HG03064 (cell line): ENCODE results near the gene KIF1A.
"Not testable (repeated sequence)": the region's sequence is repeated elsewhere in the genome, so short reads cannot be mapped to it uniquely, and the experiment has no call there.

Experiments
- ATAC-seq: cut with Tn5 transposase; IDR thresholded peaks from one replicate; pipeline ENCODE4 v1.9.1; 2021; ENCODE audit warnings: low read depth; ENCODE audit not compliant: unreplicated experiment

KIF1A gene

GRCh38 chr2:240691631-240692420, 128.2 kb downstream of the KIF1A start, which contains the start of gene AQP12A:
Gene AQP12A (plus strand): TSS chr2:240691866. CDS start chr2:240691914, 48 bp downstream.
- not testable (repeated sequence) for ATAC-seq

GRCh38 chr2:240691075-240691427, 129.0 kb downstream of the KIF1A start:
- not testable (repeated sequence) for ATAC-seq

GRCh38 chr2:240690421-240691074, 129.5 kb downstream of the KIF1A start:
- ATAC-seq, result not testable (repeated sequence)

- ATAC-seq, result no peak
Measured at GRCh38 chr2:240689975-240690374, 130.0 kb downstream of the KIF1A start.

- ATAC-seq, result no peak
Measured at GRCh38 chr2:240688553-240688919, 131.5 kb downstream of the KIF1A start.

- no peak for ATAC-seq
Measured at GRCh38 chr2:240687741-240688552, 132.1 kb downstream of the KIF1A start.

- ATAC-seq, result no peak
Measured at GRCh38 chr2:240687045-240687740, 132.8 kb downstream of the KIF1A start.

- ATAC-seq, result no peak
Measured at GRCh38 chr2:240686460-240686859, 133.6 kb downstream of the KIF1A start.

GRCh38 chr2:240685771-240686371, 134.1 kb downstream of the KIF1A start:
- no peak for ATAC-seq

GRCh38 chr2:240683980-240684728, 135.9 kb downstream of the KIF1A start:
- not testable (repeated sequence) for ATAC-seq

GRCh38 chr2:240683329-240683979, 136.6 kb downstream of the KIF1A start:
- ATAC-seq, result not testable (repeated sequence)

- not testable (repeated sequence) for ATAC-seq
Measured at GRCh38 chr2:240682431-240683224, 137.4 kb downstream of the KIF1A start, which contains the start of gene AQP12B. Gene AQP12B (minus strand): TSS chr2:240682885. CDS start chr2:240682837, 48 bp downstream.

GRCh38 chr2:240680185-240680584, 139.8 kb downstream of the KIF1A start:
- not testable (repeated sequence) for ATAC-seq

GRCh38 chr2:240678909-240679308, 141.1 kb downstream of the KIF1A start:
- ATAC-seq, result not testable (repeated sequence)

- not testable (repeated sequence) for ATAC-seq
Measured at GRCh38 chr2:240678043-240678442, 142.0 kb downstream of the KIF1A start.

GRCh38 chr2:240675345-240675744, 144.7 kb downstream of the KIF1A start:
- ATAC-seq, result not testable (repeated sequence)

- ATAC-seq, result not testable (repeated sequence)
Measured at GRCh38 chr2:240674461-240675184, 145.4 kb downstream of the KIF1A start.
